ENCODE data around the gene LRRN1. TPM values are rescaled to one million over a fixed set of nuclear protein-coding genes. Genes with fewer than 3 reads are reported as not detected.

LRRN1 gene
- total RNA-seq, 1 donor from 2014 or later: 0.11 TPM

DNA sequence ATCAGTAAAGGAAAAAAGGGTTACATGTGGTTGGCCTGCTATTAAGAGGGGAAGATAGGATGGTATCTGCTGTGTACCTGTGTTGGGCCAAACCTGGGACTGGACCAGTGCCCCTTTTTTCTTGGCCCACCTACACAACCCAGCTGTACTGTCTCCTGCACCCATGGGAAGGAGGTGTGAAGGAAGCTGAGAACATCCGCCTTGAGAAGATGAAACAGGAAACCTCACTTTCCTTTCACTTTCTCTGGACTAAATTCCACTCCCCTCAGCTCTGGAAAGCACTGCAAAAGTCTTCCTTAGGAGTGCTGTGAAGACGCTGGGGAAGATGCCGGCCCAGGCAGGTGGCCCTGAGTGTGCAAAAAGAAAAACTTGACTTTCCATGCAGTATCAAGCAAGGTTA, 37.6 kb downstream of the LRRN1 start:
- intact Hi-C loops (cut with micrococcal nuclease): no loop called here
- Histone ChIP-seq H3K27me3 (ENCODE audit: low read depth) (no peaks in the 10 kb centered on the region), H3K27ac (replicated peaks) (no peak overlapping the region), H3K9me3 (replicated peaks) (peaks cover 52% of the 10 kb centered on the region), H3K36me3 (no peaks in the 10 kb centered on the region), H3K4me3 (no peak overlapping the region), H3K4me1 (no peaks in the 10 kb centered on the region)
- no peak for DNase-seq
- TF ChIP-seq, protein P1, sequence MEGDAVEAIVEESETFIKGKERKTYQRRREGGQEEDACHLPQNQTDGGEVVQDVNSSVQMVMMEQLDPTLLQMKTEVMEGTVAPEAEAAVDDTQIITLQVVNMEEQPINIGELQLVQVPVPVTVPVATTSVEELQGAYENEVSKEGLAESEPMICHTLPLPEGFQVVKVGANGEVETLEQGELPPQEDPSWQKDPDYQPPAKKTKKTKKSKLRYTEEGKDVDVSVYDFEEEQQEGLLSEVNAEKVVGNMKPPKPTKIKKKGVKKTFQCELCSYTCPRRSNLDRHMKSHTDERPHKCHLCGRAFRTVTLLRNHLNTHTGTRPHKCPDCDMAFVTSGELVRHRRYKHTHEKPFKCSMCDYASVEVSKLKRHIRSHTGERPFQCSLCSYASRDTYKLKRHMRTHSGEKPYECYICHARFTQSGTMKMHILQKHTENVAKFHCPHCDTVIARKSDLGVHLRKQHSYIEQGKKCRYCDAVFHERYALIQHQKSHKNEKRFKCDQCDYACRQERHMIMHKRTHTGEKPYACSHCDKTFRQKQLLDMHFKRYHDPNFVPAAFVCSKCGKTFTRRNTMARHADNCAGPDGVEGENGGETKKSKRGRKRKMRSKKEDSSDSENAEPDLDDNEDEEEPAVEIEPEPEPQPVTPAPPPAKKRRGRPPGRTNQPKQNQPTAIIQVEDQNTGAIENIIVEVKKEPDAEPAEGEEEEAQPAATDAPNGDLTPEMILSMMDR (IDR thresholded peaks at IDR 0.05; ENCODE audit: borderline replicate concordance): no peak

DNA sequence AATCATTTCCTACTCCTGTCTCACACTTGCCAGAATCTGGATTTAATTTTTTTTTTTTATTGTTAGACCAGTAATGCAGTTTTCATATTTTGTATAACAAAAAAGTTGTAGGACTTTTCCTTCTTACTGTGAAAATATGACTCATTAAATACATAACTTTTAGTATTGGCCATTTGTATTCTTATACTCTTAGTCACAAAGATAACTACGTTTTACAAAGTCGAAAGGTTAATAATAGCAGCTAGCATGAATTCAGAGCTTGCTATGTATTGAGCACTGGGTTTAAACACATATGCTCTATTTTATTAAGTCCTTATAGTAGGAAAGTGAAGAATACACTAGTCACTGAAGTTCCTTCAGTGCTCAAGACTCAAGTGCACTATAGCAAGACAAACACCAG, 43.1 kb downstream of the LRRN1 start:
- Histone ChIP-seq H3K4me3 (no peak overlapping the region), H3K27me3 (ENCODE audit: low read depth) (no peaks in the 10 kb centered on the region), H3K9me3 (replicated peaks) (peaks cover 34% of the 10 kb centered on the region), H3K27ac (replicated peaks) (no peak overlapping the region), H3K4me1 (no peaks in the 10 kb centered on the region), H3K36me3 (no peaks in the 10 kb centered on the region)
- no peak for DNase-seq
- intact Hi-C loops (cut with micrococcal nuclease): no loop called here
- TF ChIP-seq, protein P1 (IDR thresholded peaks at IDR 0.05; ENCODE audit: borderline replicate concordance): no peak

DNA sequence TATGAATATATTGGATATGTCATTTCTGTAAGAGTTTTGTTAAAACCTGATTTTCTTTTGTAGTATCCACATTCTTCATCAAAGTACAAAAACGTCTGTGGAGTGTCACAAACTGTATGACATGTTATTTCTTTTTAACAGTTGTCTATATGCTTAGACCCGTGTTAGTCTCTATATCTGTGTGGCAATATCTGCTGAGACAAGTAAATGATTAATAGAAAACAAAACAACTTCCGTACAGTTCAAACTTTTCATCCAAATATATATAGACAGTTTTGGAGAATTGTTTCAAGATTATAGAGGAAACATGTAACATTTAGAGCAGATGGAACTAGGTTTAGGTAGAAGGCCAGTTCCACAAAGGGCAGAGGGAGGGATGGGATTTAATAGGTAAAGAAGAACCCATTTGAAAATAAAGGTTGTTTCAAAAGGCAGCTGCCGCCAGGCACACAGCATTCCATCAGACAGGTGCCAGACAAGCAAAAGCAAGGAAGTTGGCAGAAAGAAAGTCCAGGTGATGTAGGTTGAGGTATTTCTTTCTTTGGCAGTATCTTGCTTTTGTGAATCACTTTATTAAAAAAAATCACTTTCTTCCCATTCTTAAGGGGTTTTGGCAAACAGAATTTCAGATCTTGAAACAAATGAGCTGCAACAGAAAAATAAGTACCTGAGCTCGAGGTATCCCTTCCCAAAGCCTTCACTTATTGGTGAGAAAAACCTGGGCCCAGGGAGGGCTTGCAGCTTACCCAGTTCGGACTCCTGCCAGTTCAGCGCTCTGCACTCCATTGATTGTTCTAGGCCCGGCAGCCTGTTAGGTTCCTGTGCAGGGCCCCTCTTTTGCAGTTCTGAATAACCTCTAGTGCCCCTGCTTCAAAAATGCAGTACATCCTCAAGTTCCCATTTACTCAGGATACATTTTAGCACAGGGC, 49.0 kb downstream of the LRRN1 start:
- Histone ChIP-seq H3K9me3 (replicated peaks) (no peaks in the 10 kb centered on the region), H3K4me1 (no peaks in the 10 kb centered on the region), H3K4me3 (no peak overlapping the region), H3K27ac (replicated peaks) (no peak overlapping the region), H3K36me3 (no peaks in the 10 kb centered on the region), H3K27me3 (ENCODE audit: low read depth) (no peaks in the 10 kb centered on the region)
- TF ChIP-seq, protein P1 (IDR thresholded peaks at IDR 0.05; ENCODE audit: borderline replicate concordance): no peak
- DNase-seq: no peak
- intact Hi-C loops (cut with micrococcal nuclease): no loop called here

DNA sequence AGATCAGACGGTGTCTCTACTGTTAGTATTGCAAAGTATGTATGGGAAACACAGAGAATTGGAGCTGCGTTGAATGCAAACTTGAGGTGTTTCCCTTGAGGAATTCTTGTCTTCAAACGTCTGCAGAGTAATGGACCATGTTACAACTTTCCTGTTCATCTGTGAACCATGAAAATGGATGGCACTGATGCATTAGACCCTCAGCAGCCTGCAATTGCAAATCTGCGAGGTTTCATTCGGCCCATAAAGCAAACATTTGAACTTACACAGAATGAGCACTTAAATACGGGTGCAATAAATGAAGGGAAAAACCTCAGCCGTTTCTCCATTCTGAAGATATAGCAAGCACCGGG, 49.7 kb downstream of the LRRN1 start:
- Histone ChIP-seq H3K27me3 (ENCODE audit: low read depth) (no peaks in the 10 kb centered on the region), H3K4me3 (no peak overlapping the region), H3K4me1 (no peaks in the 10 kb centered on the region), H3K27ac (replicated peaks) (no peak overlapping the region), H3K9me3 (replicated peaks) (no peaks in the 10 kb centered on the region), H3K36me3 (no peaks in the 10 kb centered on the region)
- intact Hi-C loops (cut with micrococcal nuclease): no loop called here
- TF ChIP-seq, protein P1 (IDR thresholded peaks at IDR 0.05; ENCODE audit: borderline replicate concordance): no peak
- no peak for DNase-seq

DNA sequence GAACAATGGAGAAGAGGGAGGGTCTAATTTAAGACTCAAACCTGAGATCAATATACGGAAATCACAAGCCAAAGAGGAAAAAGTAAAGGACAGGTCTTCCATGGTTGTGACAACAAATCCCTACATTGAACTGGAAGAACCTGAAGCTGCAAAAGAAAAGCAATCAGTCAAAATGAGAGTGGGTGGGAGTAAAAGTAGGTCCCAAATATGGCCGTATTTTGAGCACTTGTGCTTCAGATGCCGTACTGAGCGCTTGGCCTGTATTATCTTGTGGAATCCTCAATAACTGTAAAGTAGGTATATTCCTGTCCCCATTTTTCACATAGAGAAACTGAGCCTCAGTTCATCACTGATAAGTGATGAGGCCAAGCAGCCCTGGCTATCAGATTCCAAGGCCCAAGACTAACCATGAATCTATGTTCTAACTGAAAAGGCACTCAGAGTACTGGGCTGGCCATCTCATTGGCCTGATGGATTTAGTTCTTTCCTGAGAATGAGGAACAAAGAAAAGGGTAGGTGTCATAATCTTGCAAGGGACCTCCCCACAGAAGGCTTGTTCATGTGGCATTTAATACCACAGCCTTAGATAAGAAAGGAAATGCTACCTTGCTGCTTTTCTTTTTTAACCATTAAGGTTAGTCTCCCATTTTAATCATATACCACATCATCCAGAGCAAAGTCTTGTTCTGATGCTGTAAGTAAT, 52.5 kb downstream of the LRRN1 start:
- no peak overlapping the region for H3K27ac ChIP-seq (replicated peaks)
- intact Hi-C loops (cut with micrococcal nuclease): no loop called here
- H3K4me1 ChIP-seq: no peaks in the 10 kb centered on the region
- H3K27me3 ChIP-seq (ENCODE audit: low read depth): no peaks in the 10 kb centered on the region
- no peak for DNase-seq
- TF ChIP-seq, protein P1 (IDR thresholded peaks at IDR 0.05; ENCODE audit: borderline replicate concordance): no peak
- no peaks in the 10 kb centered on the region for H3K9me3 ChIP-seq (replicated peaks)
- H3K4me3 ChIP-seq: no peak overlapping the region
- H3K36me3 ChIP-seq: no peaks in the 10 kb centered on the region
